Endothelial cell of umbilical vein (primary cell): ENCODE results near the gene KCTD1. TPM values are rescaled to one million over a fixed set of nuclear protein-coding genes. Genes with fewer than 3 reads are reported as not detected.

Experiments
- BruUV-seq: library from RNA; stranded (reverse); fragments of 400-500 nt; replicated peaks from 2 replicates; lab custom pipeline; 2021; lab: Mats Ljungman, UMichigan
- CTCF ChIA-PET: fragments of 300-600, 350-600 bp; sonication (Branson Sonifier 250); formaldehyde crosslinking; loops from one replicate; lab custom pipeline; 2021; ENCODE audit warnings: antibody characterized with exemption, inconsistent platforms; lab: Charles Lee
- POLR2A ChIA-PET: fragments of 300-600, 350-600 bp; sonication (Branson Sonifier 250); formaldehyde crosslinking; loops from one replicate; lab custom pipeline; 2021; ENCODE audit warnings: antibody characterized with exemption, inconsistent platforms; lab: Charles Lee
- DNase-seq: peaks from one replicate; pipeline ENCODE4 v3.0.0-alpha.2; 2011; ENCODE audit warnings: low read depth, low spot score
- FAIRE-seq: peaks from 2 replicates; lab custom pipeline; 2011; peaks lifted over from hg19 to GRCh38; lab: Jason Lieb, UNC
- H2AFZ ChIP-seq: 2 replicates; pipeline ENCODE4 v1.6.0; 2012; ENCODE audit warnings: low read depth, low read length, control low read depth, inconsistent platforms
- H3K27ac ChIP-seq: 2 replicates; pipeline ENCODE4 v1.5.1; 2011; ENCODE audit warnings: low read depth, mild to moderate bottlenecking, control low read depth, low read length, moderate library complexity; ENCODE audit not compliant: insufficient read depth
- H3K27me3 ChIP-seq, 2 experiments: 2 replicates each; pipeline versions ENCODE4 v1.6.0 to v1.6.1; 2011; ENCODE audit warnings: low read length in 2 of 2, mixed read lengths in 1 of 2; ENCODE audit not compliant: control insufficient read depth in 2 of 2, insufficient read depth in 2 of 2
- H3K36me3 ChIP-seq, 2 experiments: 2 replicates in 1 of 2; 3 replicates in 1 of 2; pipeline ENCODE4 v1.5.1; 2011; ENCODE audit warnings: low read length in 2 of 2, mild to moderate bottlenecking in 1 of 2, moderate library complexity in 1 of 2; ENCODE audit not compliant: control insufficient read depth in 2 of 2, insufficient read depth in 2 of 2; ENCODE audit errors: extremely low read depth in 1 of 2
- H3K4me1 ChIP-seq: 3 replicates; pipeline ENCODE4 v1.5.1; 2011; ENCODE audit warnings: mild to moderate bottlenecking, low read length; ENCODE audit not compliant: control insufficient read depth, insufficient read depth; ENCODE audit errors: extremely low read depth
- H3K4me2 ChIP-seq: 2 replicates; pipeline ENCODE4 v1.6.1; 2011; ENCODE audit warnings: low read length, control low read depth, mixed read lengths; ENCODE audit not compliant: insufficient read depth
- H3K4me3 ChIP-seq, 3 experiments: fragments of 200-600 bp in 1 of 3; sonication (generic), shearing (Covaris generic) in 1 of 3; replicated peaks in 1 of 3; 2 replicates each; pipeline ENCODE4 v1.5.1; 2011 to 2016; ENCODE audit warnings: control low read depth in 3 of 3, low read length in 3 of 3, mild to moderate bottlenecking in 2 of 3, inconsistent platforms in 1 of 3, low read depth in 1 of 3, moderate library complexity in 1 of 3; ENCODE audit not compliant: insufficient read depth in 1 of 3
- H3K79me2 ChIP-seq: 2 replicates; pipeline ENCODE4 v1.6.0; 2012; ENCODE audit warnings: low read length, inconsistent platforms; ENCODE audit not compliant: control insufficient read depth, insufficient read depth
- H3K9ac ChIP-seq: replicated peaks from 2 replicates; pipeline ENCODE3; 2011; ENCODE audit warnings: low read length, control low read depth; ENCODE audit not compliant: insufficient read depth; ENCODE audit errors: extremely low read depth
- H3K9me1 ChIP-seq: replicated peaks from 3 replicates; pipeline ENCODE4 v1.6.0; 2011; ENCODE audit warnings: mild to moderate bottlenecking, low read length; ENCODE audit not compliant: control insufficient read depth, insufficient read depth; ENCODE audit errors: extremely low read depth
- H3K9me3 ChIP-seq: replicated peaks from 2 replicates; pipeline ENCODE4 v1.5.1; 2012; ENCODE audit warnings: low read length, inconsistent platforms; ENCODE audit not compliant: control insufficient read depth, insufficient read depth
- H4K20me1 ChIP-seq: replicated peaks from 2 replicates; pipeline ENCODE3; 2011; ENCODE audit warnings: mild to moderate bottlenecking, low read length; ENCODE audit not compliant: control insufficient read depth, insufficient read depth; ENCODE audit errors: extremely low read depth
- EZH2 ChIP-seq: IDR thresholded peaks from 2 replicates; pipeline ENCODE4 v1.6.1; 2012; ENCODE audit warnings: borderline replicate concordance, low read depth, mild to moderate bottlenecking, moderate library complexity, low read length, inconsistent platforms; ENCODE audit not compliant: severe bottlenecking
- FOS ChIP-seq: IDR thresholded peaks from 2 replicates; pipeline ENCODE4 v1.6.1; 2011; ENCODE audit warnings: mild to moderate bottlenecking, low read length, moderate library complexity, borderline replicate concordance; ENCODE audit not compliant: insufficient read depth
- GATA2 ChIP-seq: IDR thresholded peaks from 2 replicates; pipeline ENCODE4 v1.7.0; 2011; ENCODE audit warnings: low read depth, mild to moderate bottlenecking, moderate library complexity, mixed read lengths, low read length; ENCODE audit not compliant: insufficient read length, insufficient read depth
- MYC ChIP-seq: IDR thresholded peaks from one replicate; pipeline ENCODE4 v1.6.1; 2011; ENCODE audit warnings: mild to moderate bottlenecking, low read depth, low read length
- POLR2A ChIP-seq: IDR thresholded peaks from 2 replicates; pipeline ENCODE4 v1.6.1; 2012; ENCODE audit warnings: low read depth, mild to moderate bottlenecking, control low read depth, low read length
- POLR2AphosphoS5 ChIP-seq: IDR thresholded peaks from 2 replicates; pipeline ENCODE4 v1.6.1; 2012; ENCODE audit warnings: low read depth, mild to moderate bottlenecking, control low read depth, low read length, moderate library complexity; ENCODE audit not compliant: insufficient read depth
- dilution Hi-C: fragments of 300-500 bp; cut with MboI; formaldehyde crosslinking; loops from one replicate; pipeline ENCODE4 v1.15.0; 2019; ENCODE audit warnings: low sequenced_read_pairs; ENCODE audit not compliant: extremely low pct_ligation_motif_present
- intact Hi-C: fragments of 100-400 bp; cut with micrococcal nuclease; formaldehyde crosslinking; loops from one replicate; pipeline ENCODE4 v1.10.0; 2022
- polyA plus RNA-seq, 4 experiments: library from polyadenylated mRNA; depleted of rRNA in 3 of 4; stranded (reverse) in 3 of 4; unstranded in 1 of 4; fragments of >200 nt; gene quantifications; 2 replicates each; pipeline versions ENCODE4 v1.2.1 to v1.2.3, GENCODE V29; 2011 to 2012; ENCODE audit warnings: missing spikeins in 1 of 4
- total RNA-seq: library from RNA; stranded (reverse); gene quantifications from 2 replicates; pipeline ENCODE4 v1.2.3, GENCODE V29; 2021
- TF ChIP-seq, protein P1 (sequence below): IDR thresholded peaks from 2 replicates; pipeline ENCODE4 v1.6.1; 2011; ENCODE audit not compliant: insufficient read depth, insufficient read length

Gene KCTD1
- total and polyA plus RNA-seq, 2 donors (not counting 3 experiments of a cell fraction or from before 2014, with no cell fraction given): 6.1 to 12.1 TPM

DNA sequence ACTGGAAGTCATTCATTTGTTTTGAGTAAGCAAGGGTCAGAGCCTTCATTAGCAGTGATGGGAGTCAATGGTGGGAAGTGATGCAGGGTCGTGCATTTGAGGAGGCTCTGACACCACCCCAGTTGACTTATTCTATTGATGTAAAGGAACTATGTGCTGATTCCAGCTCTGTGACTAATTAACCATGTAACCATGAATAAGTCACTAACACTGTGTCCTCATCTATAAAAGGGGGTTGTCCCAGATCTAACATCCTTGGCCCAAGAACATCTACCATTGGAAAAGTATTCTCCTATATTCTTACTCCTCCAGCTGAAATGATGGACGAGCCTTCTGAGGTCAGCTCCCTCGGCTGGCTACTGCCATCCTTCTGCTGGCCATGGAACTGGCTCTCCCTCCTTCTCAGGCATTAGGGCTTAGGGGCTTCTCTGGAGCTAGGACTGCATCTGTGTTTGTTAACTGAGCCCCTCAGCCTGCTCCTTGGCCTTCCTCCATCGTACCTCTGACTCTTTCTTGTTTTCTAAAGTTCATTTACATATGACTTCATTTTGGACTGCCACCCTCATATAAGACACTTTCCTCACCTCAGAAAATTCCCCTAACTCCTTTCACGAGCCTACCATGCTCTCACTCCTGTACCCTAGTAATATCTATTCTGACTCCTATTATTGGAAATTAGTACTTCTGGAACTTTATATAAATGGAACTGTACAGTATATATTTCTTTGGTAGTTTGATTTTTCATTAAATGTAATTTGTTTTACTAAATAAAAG is 115.5 kb downstream of the KCTD1 start:
- TF ChIP-seq MYC: no peak
- TF ChIP-seq, protein P1, sequence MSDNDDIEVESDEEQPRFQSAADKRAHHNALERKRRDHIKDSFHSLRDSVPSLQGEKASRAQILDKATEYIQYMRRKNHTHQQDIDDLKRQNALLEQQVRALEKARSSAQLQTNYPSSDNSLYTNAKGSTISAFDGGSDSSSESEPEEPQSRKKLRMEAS: no peak
- no peak for TF ChIP-seq POLR2AphosphoS5
- TF ChIP-seq EZH2: no peak
- TF ChIP-seq GATA2: no peak
- TF ChIP-seq FOS: no peak
- no peak for TF ChIP-seq POLR2A
- Histone ChIP-seq H3K9me1 (no peaks in the 10 kb centered on the region), H3K4me3 (no peak overlapping the region), H3K79me2 (no peaks in the 10 kb centered on the region), H3K27ac (no peak overlapping the region), H2AFZ (no peak overlapping the region), H3K4me2 (no peak overlapping the region), H3K36me3 (no peaks in the 10 kb centered on the region), H3K27me3 (peaks cover 9 to 13% of the 10 kb centered on the region in 2 experiments), H3K4me1 (no peaks in the 10 kb centered on the region), H4K20me1 (no peaks in the 10 kb centered on the region), H3K9ac (no peak overlapping the region), H3K9me3 (no peaks in the 10 kb centered on the region)
- POLR2A ChIA-PET: no interaction called here
- dilution Hi-C loops (no loop called here), intact Hi-C loops (no loop called here)
- CTCF ChIA-PET: no interaction called here
- FAIRE-seq (no peak), DNase-seq (no peak)
- BruUV-seq: no TSS peak
